K562 (cell line): ENCODE results near the gene SH3TC2. TPM values are rescaled to one million over a fixed set of nuclear protein-coding genes. Genes with fewer than 3 reads are reported as not detected.
A peak's percentile ranks its signal among the peaks of the same experiment; 100 is the strongest.

ENCODE experiments used
- ARID1B ChIP-seq: fragments of 450-650 bp; IDR thresholded peaks from 2 replicates; pipeline ENCODE4 v1.6.1; 2016; ENCODE audit warnings: antibody characterized with exemption, mild to moderate bottlenecking, inconsistent platforms
- CBX8 ChIP-seq: fragments of 200-600 bp; sonication (generic); IDR thresholded peaks from 2 replicates; pipeline ENCODE4 v1.6.1; 2012; ENCODE audit warnings: borderline replicate concordance, mixed run types, low read depth, mild to moderate bottlenecking, moderate library complexity, mixed read lengths, low read length, control low read depth, inconsistent platforms; ENCODE audit not compliant: poor library complexity, severe bottlenecking; ENCODE audit errors: extremely low read depth
- CXXC5 ChIP-seq: fragments of 250-450 bp; sonication (Bioruptor Pico); IDR thresholded peaks from 2 replicates; pipeline ENCODE4 v1.8.0; 2022; ENCODE audit warnings: inconsistent platforms, mild to moderate bottlenecking, moderate library complexity
- ESRRA ChIP-seq: fragments of 450-650 bp; IDR thresholded peaks from 2 replicates; pipeline ENCODE4 v1.6.1; 2014; ENCODE audit warnings: low read depth, mild to moderate bottlenecking, moderate library complexity, borderline replicate concordance
- EZH2 ChIP-seq: IDR thresholded peaks from 2 replicates; pipeline ENCODE4 v1.6.1; 2012; ENCODE audit warnings: low read depth, mild to moderate bottlenecking, inconsistent platforms, low read length, borderline replicate concordance
- HDGF ChIP-seq: fragments of 450-650 bp; IDR thresholded peaks from 2 replicates; pipeline ENCODE4 v1.6.1; 2016
- MYNN ChIP-seq, 2 experiments: sonication (generic); formaldehyde crosslinking in 1 of 2; IDR thresholded peaks; 2 replicates each; pipeline versions ENCODE4 v1.5.0 to v1.6.1; 2016 to 2020; ENCODE audit warnings: antibody characterized with exemption in 1 of 2, missing genetic modification reagents in 1 of 2
- PURB ChIP-seq: sonication (generic); formaldehyde crosslinking; IDR thresholded peaks from 2 replicates; pipeline ENCODE4 v1.9.0; 2021; ENCODE audit warnings: low read depth, mild to moderate bottlenecking, missing genetic modification reagents
- RCOR1 ChIP-seq, 2 experiments: IDR thresholded peaks; 2 replicates each; pipeline ENCODE4 v1.6.1; 2012; ENCODE audit warnings: low read depth in 2 of 2, low read length in 2 of 2, borderline replicate concordance in 1 of 2, improper control_type of control experiment in 1 of 2
- TCF7 ChIP-seq: sonication (generic); IDR thresholded peaks from 2 replicates; pipeline ENCODE4 v1.6.1; 2016; ENCODE audit warnings: antibody characterized with exemption, borderline replicate concordance
- ZFX ChIP-seq: sonication (generic); formaldehyde crosslinking; IDR thresholded peaks from 2 replicates; pipeline ENCODE4 v1.8.0; 2022; ENCODE audit warnings: mild to moderate bottlenecking, missing genetic modification reagents, moderate library complexity
- ZKSCAN1 ChIP-seq: fragments of 150-350 bp; IDR thresholded peaks from 2 replicates; pipeline ENCODE4 v1.6.1; 2016; ENCODE audit warnings: low read depth, low read length
- ZNF133 ChIP-seq: fragments of 250-450 bp; sonication (Bioruptor Pico); IDR thresholded peaks from 2 replicates; pipeline ENCODE4 v1.4.0; 2020; ENCODE audit warnings: mild to moderate bottlenecking
- polyA plus RNA-seq, 8 experiments: library from polyadenylated mRNA; depleted of rRNA in 4 of 8; stranded (reverse) in 5 of 8; unstranded in 3 of 8; fragments of >200 nt; fragmentation: Nextera tagmentation in 2 of 8; fragmentation: Illumina TruSeq in 1 of 8; extraction: Ambion mirVana in 2 of 8; extraction: Trizol in 1 of 8; gene quantifications; 2 replicates each; pipeline versions ENCODE4 v1.2.1 to v1.2.3, GENCODE V29; 2011 to 2014; ENCODE audit warnings: inconsistent platforms in 1 of 8, missing spikeins in 1 of 8
- total RNA-seq, 7 experiments: library from RNA; depleted of rRNA in 6 of 7; stranded (reverse); fragments of >200 nt in 6 of 7; fragmentation: Illumina TruSeq in 2 of 7; extraction: Trizol in 2 of 7; gene quantifications; 2 replicates each; pipeline versions ENCODE4 v1.2.1 to v1.2.3, GENCODE V29; 2011 to 2021; ENCODE audit warnings: low replicate concordance in 1 of 7
- TF ChIP-seq, protein P1 (sequence below), 2 experiments: fragments of 150-350 bp in 1 of 2; IDR thresholded peaks; 2 replicates each; pipeline ENCODE4 v1.6.1; 2012 to 2016; ENCODE audit warnings: low read depth in 2 of 2, low read length in 2 of 2, mild to moderate bottlenecking in 1 of 2, moderate library complexity in 1 of 2
- TF ChIP-seq, protein P2 (sequence below): fragments of 450-650 bp; formaldehyde crosslinking; IDR thresholded peaks from 2 replicates; pipeline ENCODE4 v1.4.0; 2020; ENCODE audit warnings: mild to moderate bottlenecking, moderate library complexity
- TF ChIP-seq, protein P3 (sequence below): fragments of 150-350 bp; conservative IDR thresholded peaks from 2 replicates; pipeline ENCODE4 v1.6.1; 2014; ENCODE audit warnings: low read length
- TF ChIP-seq, protein P4 (sequence below): fragments of 250-450 bp; sonication (Bioruptor Pico); IDR thresholded peaks from 2 replicates; pipeline ENCODE4 v1.4.0; 2020; ENCODE audit warnings: mild to moderate bottlenecking, moderate library complexity, borderline replicate concordance

Gene SH3TC2
- total and polyA plus RNA-seq, 9 of the 15 experiments (the other 6 are each of a cell fraction or from before 2014, with no cell fraction given): 0.03 to 0.80 (median 0.55) TPM; not detected in 1

DNA sequence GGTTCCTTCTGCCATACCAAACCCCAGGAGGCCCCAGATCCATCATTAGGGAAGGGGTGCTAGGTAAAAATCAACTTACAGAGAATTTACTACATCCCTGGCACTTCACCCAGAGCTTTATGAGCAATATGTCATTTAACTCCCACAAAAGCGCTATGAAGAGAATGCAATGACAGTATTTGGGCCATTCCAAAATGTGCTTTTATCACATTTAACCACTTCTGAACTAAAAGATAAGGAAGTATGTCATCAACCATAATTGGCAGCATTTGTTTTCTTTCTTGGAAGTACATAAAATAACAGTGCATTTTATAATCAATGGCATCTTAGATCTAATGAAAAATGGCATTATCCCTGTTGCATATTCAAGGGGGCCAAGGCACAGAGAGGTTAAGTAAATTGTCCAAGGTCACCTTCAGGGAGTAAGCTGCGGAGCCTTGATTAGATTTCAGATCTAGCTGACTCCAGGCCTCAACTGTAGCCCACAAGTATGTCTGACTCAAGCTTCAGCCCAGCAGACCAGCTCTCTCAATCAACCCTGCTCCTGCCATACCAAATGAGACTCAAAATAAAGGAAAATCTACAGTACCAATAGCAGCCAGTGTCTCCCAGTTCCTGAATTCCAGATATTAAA lies 16.5 kb downstream of the SH3TC2 start (continued):
- TF ChIP-seq, protein P1, sequence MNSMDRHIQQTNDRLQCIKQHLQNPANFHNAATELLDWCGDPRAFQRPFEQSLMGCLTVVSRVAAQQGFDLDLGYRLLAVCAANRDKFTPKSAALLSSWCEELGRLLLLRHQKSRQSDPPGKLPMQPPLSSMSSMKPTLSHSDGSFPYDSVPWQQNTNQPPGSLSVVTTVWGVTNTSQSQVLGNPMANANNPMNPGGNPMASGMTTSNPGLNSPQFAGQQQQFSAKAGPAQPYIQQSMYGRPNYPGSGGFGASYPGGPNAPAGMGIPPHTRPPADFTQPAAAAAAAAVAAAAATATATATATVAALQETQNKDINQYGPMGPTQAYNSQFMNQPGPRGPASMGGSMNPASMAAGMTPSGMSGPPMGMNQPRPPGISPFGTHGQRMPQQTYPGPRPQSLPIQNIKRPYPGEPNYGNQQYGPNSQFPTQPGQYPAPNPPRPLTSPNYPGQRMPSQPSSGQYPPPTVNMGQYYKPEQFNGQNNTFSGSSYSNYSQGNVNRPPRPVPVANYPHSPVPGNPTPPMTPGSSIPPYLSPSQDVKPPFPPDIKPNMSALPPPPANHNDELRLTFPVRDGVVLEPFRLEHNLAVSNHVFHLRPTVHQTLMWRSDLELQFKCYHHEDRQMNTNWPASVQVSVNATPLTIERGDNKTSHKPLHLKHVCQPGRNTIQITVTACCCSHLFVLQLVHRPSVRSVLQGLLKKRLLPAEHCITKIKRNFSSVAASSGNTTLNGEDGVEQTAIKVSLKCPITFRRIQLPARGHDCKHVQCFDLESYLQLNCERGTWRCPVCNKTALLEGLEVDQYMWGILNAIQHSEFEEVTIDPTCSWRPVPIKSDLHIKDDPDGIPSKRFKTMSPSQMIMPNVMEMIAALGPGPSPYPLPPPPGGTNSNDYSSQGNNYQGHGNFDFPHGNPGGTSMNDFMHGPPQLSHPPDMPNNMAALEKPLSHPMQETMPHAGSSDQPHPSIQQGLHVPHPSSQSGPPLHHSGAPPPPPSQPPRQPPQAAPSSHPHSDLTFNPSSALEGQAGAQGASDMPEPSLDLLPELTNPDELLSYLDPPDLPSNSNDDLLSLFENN (IDR thresholded peaks at IDR 0.05; ENCODE audit: low read depth in 2 of 2, low read length in 2 of 2): 0 out of 4 replicates have a peak, but pooled peaks of 1 of the 2 experiments have one; percentile 31
- TF ChIP-seq PURB (CRISPR knock-in tag) (no peak), ZFX (CRISPR knock-in tag) (no peak), HDGF (no peak), CXXC5 (CRISPR knock-in tag) (no peak), EZH2 (no peak), ESRRA (peak; percentile 99), TCF7 (no peak), MYNN (IDR thresholded peaks at IDR 0.05) (no peak), MYNN (CRISPR knock-in tag; IDR thresholded peaks at IDR 0.05) (no peak), ZKSCAN1 (no peak), RCOR1 (IDR thresholded peaks at IDR 0.05; ENCODE audit: borderline replicate concordance in 1 of 2, low read depth in 2 of 2, low read length in 2 of 2) (peak in 1 of 2 experiments; percentile 64; a peak in 1 of 4 replicates), ARID1B (peak; percentile 93), CBX8 (no peak), ZNF133 (no peak)
- TF ChIP-seq, protein P2, sequence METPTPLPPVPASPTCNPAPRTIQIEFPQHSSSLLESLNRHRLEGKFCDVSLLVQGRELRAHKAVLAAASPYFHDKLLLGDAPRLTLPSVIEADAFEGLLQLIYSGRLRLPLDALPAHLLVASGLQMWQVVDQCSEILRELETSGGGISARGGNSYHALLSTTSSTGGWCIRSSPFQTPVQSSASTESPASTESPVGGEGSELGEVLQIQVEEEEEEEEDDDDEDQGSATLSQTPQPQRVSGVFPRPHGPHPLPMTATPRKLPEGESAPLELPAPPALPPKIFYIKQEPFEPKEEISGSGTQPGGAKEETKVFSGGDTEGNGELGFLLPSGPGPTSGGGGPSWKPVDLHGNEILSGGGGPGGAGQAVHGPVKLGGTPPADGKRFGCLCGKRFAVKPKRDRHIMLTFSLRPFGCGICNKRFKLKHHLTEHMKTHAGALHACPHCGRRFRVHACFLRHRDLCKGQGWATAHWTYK (CRISPR knock-in tag): no peak
- TF ChIP-seq, protein P3, sequence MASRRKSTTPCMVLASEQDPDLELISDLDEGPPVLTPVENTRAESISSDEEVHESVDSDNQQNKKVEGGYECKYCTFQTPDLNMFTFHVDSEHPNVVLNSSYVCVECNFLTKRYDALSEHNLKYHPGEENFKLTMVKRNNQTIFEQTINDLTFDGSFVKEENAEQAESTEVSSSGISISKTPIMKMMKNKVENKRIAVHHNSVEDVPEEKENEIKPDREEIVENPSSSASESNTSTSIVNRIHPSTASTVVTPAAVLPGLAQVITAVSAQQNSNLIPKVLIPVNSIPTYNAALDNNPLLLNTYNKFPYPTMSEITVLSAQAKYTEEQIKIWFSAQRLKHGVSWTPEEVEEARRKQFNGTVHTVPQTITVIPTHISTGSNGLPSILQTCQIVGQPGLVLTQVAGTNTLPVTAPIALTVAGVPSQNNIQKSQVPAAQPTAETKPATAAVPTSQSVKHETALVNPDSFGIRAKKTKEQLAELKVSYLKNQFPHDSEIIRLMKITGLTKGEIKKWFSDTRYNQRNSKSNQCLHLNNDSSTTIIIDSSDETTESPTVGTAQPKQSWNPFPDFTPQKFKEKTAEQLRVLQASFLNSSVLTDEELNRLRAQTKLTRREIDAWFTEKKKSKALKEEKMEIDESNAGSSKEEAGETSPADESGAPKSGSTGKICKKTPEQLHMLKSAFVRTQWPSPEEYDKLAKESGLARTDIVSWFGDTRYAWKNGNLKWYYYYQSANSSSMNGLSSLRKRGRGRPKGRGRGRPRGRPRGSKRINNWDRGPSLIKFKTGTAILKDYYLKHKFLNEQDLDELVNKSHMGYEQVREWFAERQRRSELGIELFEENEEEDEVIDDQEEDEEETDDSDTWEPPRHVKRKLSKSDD: no peak
- TF ChIP-seq, protein P4, sequence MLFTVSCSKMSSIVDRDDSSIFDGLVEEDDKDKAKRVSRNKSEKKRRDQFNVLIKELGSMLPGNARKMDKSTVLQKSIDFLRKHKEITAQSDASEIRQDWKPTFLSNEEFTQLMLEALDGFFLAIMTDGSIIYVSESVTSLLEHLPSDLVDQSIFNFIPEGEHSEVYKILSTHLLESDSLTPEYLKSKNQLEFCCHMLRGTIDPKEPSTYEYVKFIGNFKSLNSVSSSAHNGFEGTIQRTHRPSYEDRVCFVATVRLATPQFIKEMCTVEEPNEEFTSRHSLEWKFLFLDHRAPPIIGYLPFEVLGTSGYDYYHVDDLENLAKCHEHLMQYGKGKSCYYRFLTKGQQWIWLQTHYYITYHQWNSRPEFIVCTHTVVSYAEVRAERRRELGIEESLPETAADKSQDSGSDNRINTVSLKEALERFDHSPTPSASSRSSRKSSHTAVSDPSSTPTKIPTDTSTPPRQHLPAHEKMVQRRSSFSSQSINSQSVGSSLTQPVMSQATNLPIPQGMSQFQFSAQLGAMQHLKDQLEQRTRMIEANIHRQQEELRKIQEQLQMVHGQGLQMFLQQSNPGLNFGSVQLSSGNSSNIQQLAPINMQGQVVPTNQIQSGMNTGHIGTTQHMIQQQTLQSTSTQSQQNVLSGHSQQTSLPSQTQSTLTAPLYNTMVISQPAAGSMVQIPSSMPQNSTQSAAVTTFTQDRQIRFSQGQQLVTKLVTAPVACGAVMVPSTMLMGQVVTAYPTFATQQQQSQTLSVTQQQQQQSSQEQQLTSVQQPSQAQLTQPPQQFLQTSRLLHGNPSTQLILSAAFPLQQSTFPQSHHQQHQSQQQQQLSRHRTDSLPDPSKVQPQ (CRISPR knock-in tag): no peak
